ENCODE results near the gene TACC3.

TACC3 gene

GRCh38 chr4:1751919-1752283, 30.6 kb downstream of the TACC3 start:
- TF ChIP-seq, protein P1, sequence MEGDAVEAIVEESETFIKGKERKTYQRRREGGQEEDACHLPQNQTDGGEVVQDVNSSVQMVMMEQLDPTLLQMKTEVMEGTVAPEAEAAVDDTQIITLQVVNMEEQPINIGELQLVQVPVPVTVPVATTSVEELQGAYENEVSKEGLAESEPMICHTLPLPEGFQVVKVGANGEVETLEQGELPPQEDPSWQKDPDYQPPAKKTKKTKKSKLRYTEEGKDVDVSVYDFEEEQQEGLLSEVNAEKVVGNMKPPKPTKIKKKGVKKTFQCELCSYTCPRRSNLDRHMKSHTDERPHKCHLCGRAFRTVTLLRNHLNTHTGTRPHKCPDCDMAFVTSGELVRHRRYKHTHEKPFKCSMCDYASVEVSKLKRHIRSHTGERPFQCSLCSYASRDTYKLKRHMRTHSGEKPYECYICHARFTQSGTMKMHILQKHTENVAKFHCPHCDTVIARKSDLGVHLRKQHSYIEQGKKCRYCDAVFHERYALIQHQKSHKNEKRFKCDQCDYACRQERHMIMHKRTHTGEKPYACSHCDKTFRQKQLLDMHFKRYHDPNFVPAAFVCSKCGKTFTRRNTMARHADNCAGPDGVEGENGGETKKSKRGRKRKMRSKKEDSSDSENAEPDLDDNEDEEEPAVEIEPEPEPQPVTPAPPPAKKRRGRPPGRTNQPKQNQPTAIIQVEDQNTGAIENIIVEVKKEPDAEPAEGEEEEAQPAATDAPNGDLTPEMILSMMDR (IDR thresholded peaks at IDR 0.05; ENCODE audit: low read depth, low read length) = no peak
- no peak for DNase-seq (ENCODE audit: low read depth in 2 of 2)
- H3K4me3 ChIP-seq (replicated peaks in 1 of 2; ENCODE audit: low read depth in 2 of 2, low read length in 2 of 2) = no peak overlapping the region

- TF ChIP-seq, protein P1 (IDR thresholded peaks at IDR 0.05; ENCODE audit: low read depth, low read length) = no peak
- peak; percentile 14 to 39 for DNase-seq (ENCODE audit: low read depth in 2 of 2)
- no peak overlapping the region for H3K4me3 ChIP-seq (replicated peaks in 1 of 2; ENCODE audit: low read depth in 2 of 2, low read length in 2 of 2)
These were observed 31.1 kb downstream of the TACC3 start for GRCh38 chr4:1752284-1753041.

GRCh38 chr4:1753294-1753696, 32.0 kb downstream of the TACC3 start:
- TF ChIP-seq, protein P1 (IDR thresholded peaks at IDR 0.05; ENCODE audit: low read depth, low read length) = no peak
- H3K4me3 ChIP-seq (replicated peaks in 1 of 2; ENCODE audit: low read depth in 2 of 2, low read length in 2 of 2) = no peak overlapping the region
- DNase-seq (ENCODE audit: low read depth in 2 of 2) = no peak

- DNase-seq (ENCODE audit: low read depth in 2 of 2) = no peak
- TF ChIP-seq, protein P1 (IDR thresholded peaks at IDR 0.05; ENCODE audit: low read depth, low read length) = no peak
- H3K4me3 ChIP-seq (replicated peaks in 1 of 2; ENCODE audit: low read depth in 2 of 2, low read length in 2 of 2) = no peak overlapping the region
These were observed 32.5 kb downstream of the TACC3 start for GRCh38 chr4:1753697-1754311.

GRCh38 chr4:1754336-1754735, 33.0 kb downstream of the TACC3 start:
- no peak overlapping the region for H3K4me3 ChIP-seq (replicated peaks in 1 of 2; ENCODE audit: low read depth in 2 of 2, low read length in 2 of 2)
- DNase-seq (ENCODE audit: low read depth in 2 of 2) = no peak
- TF ChIP-seq, protein P1 (IDR thresholded peaks at IDR 0.05; ENCODE audit: low read depth, low read length) = no peak

- TF ChIP-seq, protein P1 (IDR thresholded peaks at IDR 0.05; ENCODE audit: low read depth, low read length) = no peak
- no peak for DNase-seq (ENCODE audit: low read depth in 2 of 2)
- no peak overlapping the region for H3K4me3 ChIP-seq (replicated peaks in 1 of 2; ENCODE audit: low read depth in 2 of 2, low read length in 2 of 2)
These were observed 34.0 kb downstream of the TACC3 start for GRCh38 chr4:1755297-1755696.
